HEK293 (cell line): Measurements from ENCODE around the gene PCDH1.
A peak's percentile ranks its signal among the peaks of the same experiment; 100 is the strongest.

ENCODE experiments used
- CTCF ChIA-PET: fragments of 350-600 bp; formaldehyde crosslinking; extraction: SDS; loops from one replicate; lab custom pipeline; 2021; ENCODE audit warnings: antibody characterized with exemption; lab: Yijun Ruan, JAX
- POLR2A ChIA-PET: fragments of 300-600 bp; formaldehyde crosslinking; extraction: SDS; loops from one replicate; lab custom pipeline; 2020; ENCODE audit warnings: antibody characterized with exemption, inconsistent platforms; lab: Yijun Ruan, JAX
- H3K27ac ChIP-seq: fragments of 200-500 bp; sonication (Bioruptor generic); 2 replicates; pipeline ENCODE4 v1.5.1; 2014; ENCODE audit warnings: low read depth, low read length, control low read depth, inconsistent platforms; ENCODE audit errors: extremely low read depth
- H3K36me3 ChIP-seq, 2 experiments: fragments of 200-500 bp in 1 of 2; sonication (Bioruptor generic) in 1 of 2; 1 replicate in 1 of 2; 2 replicates in 1 of 2; pipeline ENCODE4 v1.5.1; 2014 to 2017; ENCODE audit warnings: inconsistent platforms in 2 of 2, low read length in 2 of 2; ENCODE audit not compliant: control insufficient read depth in 2 of 2, insufficient read depth in 1 of 2
- H3K4me1 ChIP-seq: fragments of 200-500 bp; sonication (Bioruptor generic); 2 replicates; pipeline ENCODE4 v1.5.1; 2014; ENCODE audit warnings: mild to moderate bottlenecking, low read length, inconsistent platforms; ENCODE audit not compliant: control insufficient read depth, insufficient read depth
- H3K4me3 ChIP-seq: 2 replicates; pipeline ENCODE4 v1.5.1; 2011; ENCODE audit warnings: low read depth, mild to moderate bottlenecking, control low read depth, low read length, moderate library complexity
- H3K9me3 ChIP-seq: fragments of 200-500 bp; sonication (Bioruptor generic); 2 replicates; pipeline ENCODE4 v1.5.1; 2014; ENCODE audit warnings: low read depth, low read length, inconsistent platforms; ENCODE audit not compliant: control insufficient read depth, insufficient read depth
- BCL11A ChIP-seq: fragments of 450-650 bp; formaldehyde crosslinking; IDR thresholded peaks from 2 replicates; pipeline ENCODE4 v1.5.1; 2016; ENCODE audit warnings: low read depth, missing biosample characterization, missing genetic modification characterization
- GLIS2 ChIP-seq: fragments of 450-650 bp; formaldehyde crosslinking; IDR thresholded peaks from 2 replicates; pipeline ENCODE4 v1.5.1; 2016; ENCODE audit warnings: missing biosample characterization, missing genetic modification characterization
- IKZF3 ChIP-seq: fragments of 450-650 bp; IDR thresholded peaks from 2 replicates; pipeline ENCODE4 v1.5.0; 2018; ENCODE audit warnings: missing biosample characterization, mild to moderate bottlenecking, missing genetic modification characterization, moderate library complexity
- KLF1 ChIP-seq: fragments of 450-650 bp; formaldehyde crosslinking; IDR thresholded peaks from 2 replicates; pipeline ENCODE4 v1.5.1; 2016; ENCODE audit warnings: missing biosample characterization, missing genetic modification characterization
- REPIN1 ChIP-seq: fragments of 450-650 bp; formaldehyde crosslinking; IDR thresholded peaks from 2 replicates; pipeline ENCODE4 v1.5.1; 2017; ENCODE audit warnings: missing biosample characterization, missing genetic modification characterization, low read depth
- ZFP3 ChIP-seq: fragments of 450-650 bp; formaldehyde crosslinking; IDR thresholded peaks from 2 replicates; pipeline ENCODE4 v1.5.1; 2016; ENCODE audit warnings: low read depth, missing biosample characterization, missing genetic modification characterization
- ZFP69B ChIP-seq: fragments of 450-650 bp; formaldehyde crosslinking; IDR thresholded peaks from 2 replicates; pipeline ENCODE4 v1.5.1; 2016; ENCODE audit warnings: missing biosample characterization, missing genetic modification characterization
- ZNF404 ChIP-seq: fragments of 450-650 bp; formaldehyde crosslinking; IDR thresholded peaks from 2 replicates; pipeline ENCODE4 v1.5.1; 2017; ENCODE audit warnings: missing biosample characterization, missing genetic modification characterization
- ZNF473 ChIP-seq: fragments of 450-650 bp; formaldehyde crosslinking; IDR thresholded peaks from 2 replicates; pipeline ENCODE4 v1.5.1; 2017; ENCODE audit warnings: missing biosample characterization, missing genetic modification characterization
- ZNF555 ChIP-seq: fragments of 450-650 bp; formaldehyde crosslinking; conservative IDR thresholded peaks from 2 replicates; pipeline ENCODE4 v1.5.1; 2017; ENCODE audit warnings: missing biosample characterization, mild to moderate bottlenecking, missing genetic modification characterization, inconsistent platforms
- ZNF596 ChIP-seq: fragments of 450-650 bp; IDR thresholded peaks from 2 replicates; pipeline ENCODE4 v1.5.0; 2018; ENCODE audit warnings: missing biosample characterization, mild to moderate bottlenecking, missing genetic modification characterization, moderate library complexity
- ZNF623 ChIP-seq: fragments of 450-650 bp; formaldehyde crosslinking; IDR thresholded peaks from 2 replicates; pipeline ENCODE4 v1.5.1; 2016; ENCODE audit warnings: missing biosample characterization, missing genetic modification characterization
- TF ChIP-seq, protein P1 (sequence below): fragments of 450-650 bp; formaldehyde crosslinking; IDR thresholded peaks from 2 replicates; pipeline ENCODE4 v1.5.1; 2016; ENCODE audit warnings: missing biosample characterization, missing genetic modification characterization
- TF ChIP-seq, protein P2 (sequence below): fragments of 450-650 bp; formaldehyde crosslinking; IDR thresholded peaks from 2 replicates; pipeline ENCODE4 v1.5.1; 2016; ENCODE audit warnings: missing biosample characterization, missing genetic modification characterization, borderline replicate concordance
- TF ChIP-seq, protein P3 (sequence below): sonication (generic); formaldehyde crosslinking; IDR thresholded peaks from 2 replicates; pipeline ENCODE4 v1.8.1; 2022; ENCODE audit warnings: mild to moderate bottlenecking, moderate library complexity, missing genetic modification reagents
- TF ChIP-seq, protein P4 (sequence below): fragments of 450-650 bp; formaldehyde crosslinking; IDR thresholded peaks from 2 replicates; pipeline ENCODE4 v1.5.1; 2016; ENCODE audit warnings: missing biosample characterization, missing genetic modification characterization
- TF ChIP-seq, protein P5 (sequence below): fragments of 450-650 bp; formaldehyde crosslinking; optimal IDR thresholded peaks from 2 replicates; pipeline ENCODE3; 2016; ENCODE audit warnings: missing biosample characterization, mild to moderate bottlenecking, missing genetic modification characterization

PCDH1 gene

DNA sequence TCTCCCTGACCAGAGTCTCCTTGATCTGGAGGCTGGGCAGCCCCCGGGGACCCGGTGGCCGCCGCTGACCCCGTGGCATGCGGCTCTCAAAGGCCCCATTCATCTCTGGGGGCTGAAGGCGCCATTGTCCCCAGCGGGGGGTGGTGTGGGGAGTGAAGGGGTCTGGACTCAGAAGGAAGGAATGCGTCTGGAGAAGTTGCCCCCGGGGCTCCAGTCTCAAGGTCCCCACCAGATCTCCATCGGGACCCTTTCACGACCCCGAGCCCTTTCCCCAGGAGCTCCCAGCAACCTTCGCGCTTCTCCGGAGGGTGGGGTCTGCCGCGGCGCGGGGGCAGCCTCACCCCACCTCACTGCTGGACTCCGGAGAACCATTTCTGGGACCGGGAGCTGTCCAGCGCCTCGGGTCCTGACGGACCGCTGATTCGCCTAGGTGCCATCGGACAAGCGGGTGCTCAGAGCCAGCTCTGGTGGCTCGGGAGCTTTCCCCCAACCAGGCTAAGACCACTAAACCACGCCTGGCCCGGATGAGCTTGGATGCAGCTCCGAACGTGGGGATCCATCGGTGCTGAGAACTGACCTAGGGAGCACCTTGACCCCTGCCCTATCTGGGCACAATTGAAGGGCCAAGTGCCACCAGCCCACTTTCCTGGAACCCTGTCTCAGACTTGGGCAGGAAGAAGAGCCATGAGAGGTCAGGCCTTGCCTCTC, 5.1 kb upstream of the PCDH1 start:
- TF ChIP-seq ZFP69B (no peak), ZNF404 (tag by site-specific recombination) (no peak), ZNF473 (tag by site-specific recombination) (no peak), GLIS2 (tag by site-specific recombination) (peak; percentile 44), REPIN1 (no peak), KLF1 (tag by site-specific recombination) (no peak), BCL11A (tag by site-specific recombination) (no peak), IKZF3 (no peak), ZFP3 (tag by site-specific recombination) (no peak), ZNF555 (tag by site-specific recombination) (no peak), ZNF596 (tag by site-specific recombination) (no peak), ZNF623 (tag by site-specific recombination) (no peak)
- TF ChIP-seq, protein P1, sequence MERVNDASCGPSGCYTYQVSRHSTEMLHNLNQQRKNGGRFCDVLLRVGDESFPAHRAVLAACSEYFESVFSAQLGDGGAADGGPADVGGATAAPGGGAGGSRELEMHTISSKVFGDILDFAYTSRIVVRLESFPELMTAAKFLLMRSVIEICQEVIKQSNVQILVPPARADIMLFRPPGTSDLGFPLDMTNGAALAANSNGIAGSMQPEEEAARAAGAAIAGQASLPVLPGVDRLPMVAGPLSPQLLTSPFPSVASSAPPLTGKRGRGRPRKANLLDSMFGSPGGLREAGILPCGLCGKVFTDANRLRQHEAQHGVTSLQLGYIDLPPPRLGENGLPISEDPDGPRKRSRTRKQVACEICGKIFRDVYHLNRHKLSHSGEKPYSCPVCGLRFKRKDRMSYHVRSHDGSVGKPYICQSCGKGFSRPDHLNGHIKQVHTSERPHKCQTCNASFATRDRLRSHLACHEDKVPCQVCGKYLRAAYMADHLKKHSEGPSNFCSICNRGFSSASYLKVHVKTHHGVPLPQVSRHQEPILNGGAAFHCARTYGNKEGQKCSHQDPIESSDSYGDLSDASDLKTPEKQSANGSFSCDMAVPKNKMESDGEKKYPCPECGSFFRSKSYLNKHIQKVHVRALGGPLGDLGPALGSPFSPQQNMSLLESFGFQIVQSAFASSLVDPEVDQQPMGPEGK = peak; percentile 41; the same call in 1 of the 2 replicates
- TF ChIP-seq, protein P2, sequence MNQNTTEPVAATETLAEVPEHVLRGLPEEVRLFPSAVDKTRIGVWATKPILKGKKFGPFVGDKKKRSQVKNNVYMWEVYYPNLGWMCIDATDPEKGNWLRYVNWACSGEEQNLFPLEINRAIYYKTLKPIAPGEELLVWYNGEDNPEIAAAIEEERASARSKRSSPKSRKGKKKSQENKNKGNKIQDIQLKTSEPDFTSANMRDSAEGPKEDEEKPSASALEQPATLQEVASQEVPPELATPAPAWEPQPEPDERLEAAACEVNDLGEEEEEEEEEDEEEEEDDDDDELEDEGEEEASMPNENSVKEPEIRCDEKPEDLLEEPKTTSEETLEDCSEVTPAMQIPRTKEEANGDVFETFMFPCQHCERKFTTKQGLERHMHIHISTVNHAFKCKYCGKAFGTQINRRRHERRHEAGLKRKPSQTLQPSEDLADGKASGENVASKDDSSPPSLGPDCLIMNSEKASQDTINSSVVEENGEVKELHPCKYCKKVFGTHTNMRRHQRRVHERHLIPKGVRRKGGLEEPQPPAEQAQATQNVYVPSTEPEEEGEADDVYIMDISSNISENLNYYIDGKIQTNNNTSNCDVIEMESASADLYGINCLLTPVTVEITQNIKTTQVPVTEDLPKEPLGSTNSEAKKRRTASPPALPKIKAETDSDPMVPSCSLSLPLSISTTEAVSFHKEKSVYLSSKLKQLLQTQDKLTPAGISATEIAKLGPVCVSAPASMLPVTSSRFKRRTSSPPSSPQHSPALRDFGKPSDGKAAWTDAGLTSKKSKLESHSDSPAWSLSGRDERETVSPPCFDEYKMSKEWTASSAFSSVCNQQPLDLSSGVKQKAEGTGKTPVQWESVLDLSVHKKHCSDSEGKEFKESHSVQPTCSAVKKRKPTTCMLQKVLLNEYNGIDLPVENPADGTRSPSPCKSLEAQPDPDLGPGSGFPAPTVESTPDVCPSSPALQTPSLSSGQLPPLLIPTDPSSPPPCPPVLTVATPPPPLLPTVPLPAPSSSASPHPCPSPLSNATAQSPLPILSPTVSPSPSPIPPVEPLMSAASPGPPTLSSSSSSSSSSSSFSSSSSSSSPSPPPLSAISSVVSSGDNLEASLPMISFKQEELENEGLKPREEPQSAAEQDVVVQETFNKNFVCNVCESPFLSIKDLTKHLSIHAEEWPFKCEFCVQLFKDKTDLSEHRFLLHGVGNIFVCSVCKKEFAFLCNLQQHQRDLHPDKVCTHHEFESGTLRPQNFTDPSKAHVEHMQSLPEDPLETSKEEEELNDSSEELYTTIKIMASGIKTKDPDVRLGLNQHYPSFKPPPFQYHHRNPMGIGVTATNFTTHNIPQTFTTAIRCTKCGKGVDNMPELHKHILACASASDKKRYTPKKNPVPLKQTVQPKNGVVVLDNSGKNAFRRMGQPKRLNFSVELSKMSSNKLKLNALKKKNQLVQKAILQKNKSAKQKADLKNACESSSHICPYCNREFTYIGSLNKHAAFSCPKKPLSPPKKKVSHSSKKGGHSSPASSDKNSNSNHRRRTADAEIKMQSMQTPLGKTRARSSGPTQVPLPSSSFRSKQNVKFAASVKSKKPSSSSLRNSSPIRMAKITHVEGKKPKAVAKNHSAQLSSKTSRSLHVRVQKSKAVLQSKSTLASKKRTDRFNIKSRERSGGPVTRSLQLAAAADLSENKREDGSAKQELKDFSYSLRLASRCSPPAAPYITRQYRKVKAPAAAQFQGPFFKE (tag by site-specific recombination) = no peak
- TF ChIP-seq, protein P3, sequence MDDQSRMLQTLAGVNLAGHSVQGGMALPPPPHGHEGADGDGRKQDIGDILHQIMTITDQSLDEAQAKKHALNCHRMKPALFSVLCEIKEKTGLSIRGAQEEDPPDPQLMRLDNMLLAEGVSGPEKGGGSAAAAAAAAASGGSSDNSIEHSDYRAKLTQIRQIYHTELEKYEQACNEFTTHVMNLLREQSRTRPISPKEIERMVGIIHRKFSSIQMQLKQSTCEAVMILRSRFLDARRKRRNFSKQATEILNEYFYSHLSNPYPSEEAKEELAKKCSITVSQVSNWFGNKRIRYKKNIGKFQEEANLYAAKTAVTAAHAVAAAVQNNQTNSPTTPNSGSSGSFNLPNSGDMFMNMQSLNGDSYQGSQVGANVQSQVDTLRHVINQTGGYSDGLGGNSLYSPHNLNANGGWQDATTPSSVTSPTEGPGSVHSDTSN (CRISPR knock-in tag) = no peak
- TF ChIP-seq, protein P4, sequence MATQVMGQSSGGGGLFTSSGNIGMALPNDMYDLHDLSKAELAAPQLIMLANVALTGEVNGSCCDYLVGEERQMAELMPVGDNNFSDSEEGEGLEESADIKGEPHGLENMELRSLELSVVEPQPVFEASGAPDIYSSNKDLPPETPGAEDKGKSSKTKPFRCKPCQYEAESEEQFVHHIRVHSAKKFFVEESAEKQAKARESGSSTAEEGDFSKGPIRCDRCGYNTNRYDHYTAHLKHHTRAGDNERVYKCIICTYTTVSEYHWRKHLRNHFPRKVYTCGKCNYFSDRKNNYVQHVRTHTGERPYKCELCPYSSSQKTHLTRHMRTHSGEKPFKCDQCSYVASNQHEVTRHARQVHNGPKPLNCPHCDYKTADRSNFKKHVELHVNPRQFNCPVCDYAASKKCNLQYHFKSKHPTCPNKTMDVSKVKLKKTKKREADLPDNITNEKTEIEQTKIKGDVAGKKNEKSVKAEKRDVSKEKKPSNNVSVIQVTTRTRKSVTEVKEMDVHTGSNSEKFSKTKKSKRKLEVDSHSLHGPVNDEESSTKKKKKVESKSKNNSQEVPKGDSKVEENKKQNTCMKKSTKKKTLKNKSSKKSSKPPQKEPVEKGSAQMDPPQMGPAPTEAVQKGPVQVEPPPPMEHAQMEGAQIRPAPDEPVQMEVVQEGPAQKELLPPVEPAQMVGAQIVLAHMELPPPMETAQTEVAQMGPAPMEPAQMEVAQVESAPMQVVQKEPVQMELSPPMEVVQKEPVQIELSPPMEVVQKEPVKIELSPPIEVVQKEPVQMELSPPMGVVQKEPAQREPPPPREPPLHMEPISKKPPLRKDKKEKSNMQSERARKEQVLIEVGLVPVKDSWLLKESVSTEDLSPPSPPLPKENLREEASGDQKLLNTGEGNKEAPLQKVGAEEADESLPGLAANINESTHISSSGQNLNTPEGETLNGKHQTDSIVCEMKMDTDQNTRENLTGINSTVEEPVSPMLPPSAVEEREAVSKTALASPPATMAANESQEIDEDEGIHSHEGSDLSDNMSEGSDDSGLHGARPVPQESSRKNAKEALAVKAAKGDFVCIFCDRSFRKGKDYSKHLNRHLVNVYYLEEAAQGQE = peak; percentile 98
- TF ChIP-seq, protein P5, sequence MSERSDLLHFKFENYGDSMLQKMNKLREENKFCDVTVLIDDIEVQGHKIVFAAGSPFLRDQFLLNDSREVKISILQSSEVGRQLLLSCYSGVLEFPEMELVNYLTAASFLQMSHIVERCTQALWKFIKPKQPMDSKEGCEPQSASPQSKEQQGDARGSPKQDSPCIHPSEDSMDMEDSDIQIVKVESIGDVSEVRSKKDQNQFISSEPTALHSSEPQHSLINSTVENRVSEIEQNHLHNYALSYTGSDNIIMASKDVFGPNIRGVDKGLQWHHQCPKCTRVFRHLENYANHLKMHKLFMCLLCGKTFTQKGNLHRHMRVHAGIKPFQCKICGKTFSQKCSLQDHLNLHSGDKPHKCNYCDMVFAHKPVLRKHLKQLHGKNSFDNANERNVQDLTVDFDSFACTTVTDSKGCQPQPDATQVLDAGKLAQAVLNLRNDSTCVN (tag by site-specific recombination) = no peak
- ChIA-PET CTCF (interaction anchor here (0.6 to 10.1 kb wide), 8 partner anchors 8 to 190 kb away, joined by 3 to 104 read pairs (median 32); no protein-coding TSS in a partner anchor), POLR2A (interaction anchor here (1.5 kb wide), 1 partner anchor 40 kb away, joined by 3 read pairs; the partner anchor contains the start of gene DELE1)
- Histone ChIP-seq H3K9me3 (no peaks in the 10 kb centered on the region), H3K4me3 (no peak overlapping the region), H3K4me1 (peaks cover 5% of the 10 kb centered on the region; the same call in 1 of the 2 replicates), H3K27ac (no peak overlapping the region), H3K36me3 (no peaks in the 10 kb centered on the region)
